GM19351 (cell line): ENCODE measurements around the gene UCN3.
"Not testable (repeated sequence)": the region's sequence is repeated elsewhere in the genome, so short reads cannot be mapped to it uniquely, and the experiment has no call there.

ENCODE experiments used
- ATAC-seq: cut with Tn5 transposase; IDR thresholded peaks from one replicate; pipeline ENCODE4 v1.9.1; 2021; ENCODE audit warnings: mild to moderate bottlenecking, moderate library complexity; ENCODE audit not compliant: unreplicated experiment

The UCN3 gene

GRCh38 chr10:5404208-5405041 lies 39.7 kb downstream of the UCN3 start, which contains the start of gene TUBAL3:
TUBAL3 (minus strand) TSS chr10:5404828; CDS start chr10:5404792, 36 bp downstream.
- ATAC-seq, result no peak

GRCh38 chr10:5406918-5407317 lies 42.2 kb downstream of the UCN3 start:
- no peak for ATAC-seq

GRCh38 chr10:5410787-5411186 lies 46.0 kb downstream of the UCN3 start:
- ATAC-seq, result not testable (repeated sequence)

- peak; percentile 11 for ATAC-seq
Observed at GRCh38 chr10:5411941-5412276, 47.1 kb downstream of the UCN3 start.

- ATAC-seq, result peak; percentile 95
Observed at GRCh38 chr10:5412277-5412941, 47.6 kb downstream of the UCN3 start, which contains the start of gene NET1. NET1 (plus strand) TSS chr10:5412557; CDS start chr10:5412693, 136 bp downstream.

- ATAC-seq, result no peak
Observed at GRCh38 chr10:5413012-5413938, 48.5 kb downstream of the UCN3 start.

- ATAC-seq, result no peak
Observed at GRCh38 chr10:5416981-5417380, 52.2 kb downstream of the UCN3 start.

- ATAC-seq, result no peak
Observed at GRCh38 chr10:5418584-5418983, 53.8 kb downstream of the UCN3 start.

- no peak for ATAC-seq
Observed at GRCh38 chr10:5419466-5420094, 54.8 kb downstream of the UCN3 start.

GRCh38 chr10:5423771-5424170 lies 59.0 kb downstream of the UCN3 start:
- ATAC-seq, result no peak
